HEK293 (cell line): ENCODE data around the gene GAA.
A peak's percentile ranks its signal among the peaks of the same experiment; 100 is the strongest.

Experiments used
- CTCF ChIA-PET: fragments of 350-600 bp; formaldehyde crosslinking; extraction: SDS; loops from one replicate; lab custom pipeline; 2021; ENCODE audit warnings: antibody characterized with exemption; lab: Yijun Ruan, JAX
- POLR2A ChIA-PET: fragments of 300-600 bp; formaldehyde crosslinking; extraction: SDS; loops from one replicate; lab custom pipeline; 2020; ENCODE audit warnings: antibody characterized with exemption, inconsistent platforms; lab: Yijun Ruan, JAX
- H3K27ac ChIP-seq: fragments of 200-500 bp; sonication (Bioruptor generic); 2 replicates; pipeline ENCODE4 v1.5.1; 2014; ENCODE audit warnings: low read depth, low read length, control low read depth, inconsistent platforms; ENCODE audit errors: extremely low read depth
- H3K36me3 ChIP-seq, 2 experiments: fragments of 200-500 bp in 1 of 2; sonication (Bioruptor generic) in 1 of 2; 1 replicate in 1 of 2; 2 replicates in 1 of 2; pipeline ENCODE4 v1.5.1; 2014 to 2017; ENCODE audit warnings: inconsistent platforms in 2 of 2, low read length in 2 of 2; ENCODE audit not compliant: control insufficient read depth in 2 of 2, insufficient read depth in 1 of 2
- H3K4me1 ChIP-seq: fragments of 200-500 bp; sonication (Bioruptor generic); 2 replicates; pipeline ENCODE4 v1.5.1; 2014; ENCODE audit warnings: mild to moderate bottlenecking, low read length, inconsistent platforms; ENCODE audit not compliant: control insufficient read depth, insufficient read depth
- H3K4me3 ChIP-seq: 2 replicates; pipeline ENCODE4 v1.5.1; 2011; ENCODE audit warnings: low read depth, mild to moderate bottlenecking, control low read depth, low read length, moderate library complexity
- H3K9me3 ChIP-seq: fragments of 200-500 bp; sonication (Bioruptor generic); 2 replicates; pipeline ENCODE4 v1.5.1; 2014; ENCODE audit warnings: low read depth, low read length, inconsistent platforms; ENCODE audit not compliant: control insufficient read depth, insufficient read depth
- BCL11A ChIP-seq: fragments of 450-650 bp; formaldehyde crosslinking; IDR thresholded peaks from 2 replicates; pipeline ENCODE4 v1.5.1; 2016; ENCODE audit warnings: low read depth, missing biosample characterization, missing genetic modification characterization
- EGR2 ChIP-seq: fragments of 450-650 bp; formaldehyde crosslinking; IDR thresholded peaks from 2 replicates; pipeline ENCODE4 v1.5.1; 2016; ENCODE audit warnings: low read depth, missing biosample characterization, missing genetic modification characterization
- HIC1 ChIP-seq: fragments of 450-650 bp; formaldehyde crosslinking; IDR thresholded peaks from 2 replicates; pipeline ENCODE4 v1.5.1; 2016; ENCODE audit warnings: missing biosample characterization, missing genetic modification characterization
- KLF7 ChIP-seq: fragments of 450-650 bp; formaldehyde crosslinking; IDR thresholded peaks from 2 replicates; pipeline ENCODE4 v1.5.1; 2016; ENCODE audit warnings: missing biosample characterization, missing genetic modification characterization, borderline replicate concordance
- MYNN ChIP-seq: fragments of 450-650 bp; formaldehyde crosslinking; IDR thresholded peaks from 2 replicates; pipeline ENCODE4 v1.5.1; 2016; ENCODE audit warnings: missing biosample characterization, missing genetic modification characterization, borderline replicate concordance
- WT1 ChIP-seq: fragments of 450-650 bp; formaldehyde crosslinking; IDR thresholded peaks from 2 replicates; pipeline ENCODE4 v1.5.1; 2016; ENCODE audit warnings: missing biosample characterization, missing genetic modification characterization
- YY1 ChIP-seq: fragments of 450-650 bp; formaldehyde crosslinking; IDR thresholded peaks from 2 replicates; pipeline ENCODE4 v1.5.1; 2018; ENCODE audit warnings: missing biosample characterization, missing genetic modification characterization
- ZBTB17 ChIP-seq: fragments of 450-650 bp; formaldehyde crosslinking; IDR thresholded peaks from 2 replicates; pipeline ENCODE4 v1.5.1; 2016; ENCODE audit warnings: missing biosample characterization, missing genetic modification characterization
- ZBTB48 ChIP-seq: fragments of 450-650 bp; formaldehyde crosslinking; IDR thresholded peaks from 2 replicates; pipeline ENCODE4 v1.5.1; 2016; ENCODE audit warnings: missing biosample characterization, missing genetic modification characterization
- ZEB2 ChIP-seq: fragments of 450-650 bp; formaldehyde crosslinking; IDR thresholded peaks from 2 replicates; pipeline ENCODE4 v1.5.1; 2016; ENCODE audit warnings: missing biosample characterization, missing genetic modification characterization
- ZFP69B ChIP-seq: fragments of 450-650 bp; formaldehyde crosslinking; IDR thresholded peaks from 2 replicates; pipeline ENCODE4 v1.5.1; 2016; ENCODE audit warnings: missing biosample characterization, missing genetic modification characterization
- ZNF239 ChIP-seq: fragments of 450-650 bp; formaldehyde crosslinking; IDR thresholded peaks from 2 replicates; pipeline ENCODE4 v1.5.1; 2016; ENCODE audit warnings: missing biosample characterization, missing genetic modification characterization
- ZNF510 ChIP-seq: fragments of 450-650 bp; formaldehyde crosslinking; IDR thresholded peaks from 2 replicates; pipeline ENCODE4 v1.5.1; 2018; ENCODE audit warnings: mild to moderate bottlenecking, missing genetic modification characterization, missing biosample characterization; ENCODE audit not compliant: insufficient replicate concordance
- ZNF529 ChIP-seq: fragments of 450-650 bp; formaldehyde crosslinking; IDR thresholded peaks from 2 replicates; pipeline ENCODE4 v1.5.1; 2017; ENCODE audit warnings: missing genetic modification characterization, missing biosample characterization; ENCODE audit not compliant: insufficient replicate concordance
- ZNF544 ChIP-seq: fragments of 450-650 bp; formaldehyde crosslinking; IDR thresholded peaks from 2 replicates; pipeline ENCODE4 v1.5.0; 2017; ENCODE audit warnings: missing biosample characterization, missing genetic modification characterization
- ZNF558 ChIP-seq: fragments of 450-650 bp; formaldehyde crosslinking; IDR thresholded peaks from 2 replicates; pipeline ENCODE4 v1.5.1; 2016; ENCODE audit warnings: missing biosample characterization, missing genetic modification characterization
- ZNF596 ChIP-seq: fragments of 450-650 bp; IDR thresholded peaks from 2 replicates; pipeline ENCODE4 v1.5.0; 2018; ENCODE audit warnings: missing biosample characterization, mild to moderate bottlenecking, missing genetic modification characterization, moderate library complexity
- ZNF600 ChIP-seq: fragments of 450-650 bp; formaldehyde crosslinking; IDR thresholded peaks from 2 replicates; pipeline ENCODE4 v1.5.1; 2016; ENCODE audit warnings: missing biosample characterization, missing genetic modification characterization
- ZNF626 ChIP-seq: fragments of 450-650 bp; sonication (Bioruptor Pico); formaldehyde crosslinking; IDR thresholded peaks from 2 replicates; pipeline ENCODE4 v1.5.1; 2018; ENCODE audit warnings: missing biosample characterization, missing genetic modification characterization, inconsistent platforms
- ZNF664 ChIP-seq: fragments of 450-650 bp; formaldehyde crosslinking; IDR thresholded peaks from 2 replicates; pipeline ENCODE4 v1.5.1; 2016; ENCODE audit warnings: missing biosample characterization, missing genetic modification characterization
- ZNF670 ChIP-seq: fragments of 450-650 bp; formaldehyde crosslinking; IDR thresholded peaks from 2 replicates; pipeline ENCODE4 v1.5.1; 2016; ENCODE audit warnings: missing biosample characterization, missing genetic modification characterization, low read depth
- ZNF692 ChIP-seq: fragments of 450-650 bp; formaldehyde crosslinking; IDR thresholded peaks from 2 replicates; pipeline ENCODE4 v1.5.1; 2016; ENCODE audit warnings: missing biosample characterization, missing genetic modification characterization
- TF ChIP-seq, protein P1 (sequence below): fragments of 450-650 bp; formaldehyde crosslinking; IDR thresholded peaks from 2 replicates; pipeline ENCODE4 v1.5.1; 2016; ENCODE audit warnings: missing biosample characterization, missing genetic modification characterization

GAA gene

GRCh38 chr17:80123791-80124190 lies 22.4 kb downstream of the GAA start:
- H3K36me3 ChIP-seq, result peaks cover 0 to 3% of the 10 kb centered on the region in 2 experiments; a peak in 1 of 3 replicates
- H3K4me3 ChIP-seq, result no peak overlapping the region
- CTCF ChIA-PET, result interaction anchor here (0.6 to 2.8 kb wide), 5 partner anchors 9 to 1194 kb away, joined by 3 to 14 read pairs (median 4); partner anchors contain the start of gene GAA
- H3K4me1 ChIP-seq, result no peaks in the 10 kb centered on the region
- H3K9me3 ChIP-seq, result no peaks in the 10 kb centered on the region
- no peak for TF ChIP-seq MYNN (tag by site-specific recombination)
- no peak for TF ChIP-seq EGR2 (tag by site-specific recombination)
- no peak for TF ChIP-seq ZEB2
- TF ChIP-seq, all 188 proteins: peak for 0
- POLR2A ChIA-PET, result interaction anchor here (0.6 to 1.3 kb wide), 3 partner anchors 8 to 22 kb away, joined by 4 to 10 read pairs (median 4); partner anchors contain the start of gene GAA
- H3K27ac ChIP-seq, result no peak overlapping the region

DNA sequence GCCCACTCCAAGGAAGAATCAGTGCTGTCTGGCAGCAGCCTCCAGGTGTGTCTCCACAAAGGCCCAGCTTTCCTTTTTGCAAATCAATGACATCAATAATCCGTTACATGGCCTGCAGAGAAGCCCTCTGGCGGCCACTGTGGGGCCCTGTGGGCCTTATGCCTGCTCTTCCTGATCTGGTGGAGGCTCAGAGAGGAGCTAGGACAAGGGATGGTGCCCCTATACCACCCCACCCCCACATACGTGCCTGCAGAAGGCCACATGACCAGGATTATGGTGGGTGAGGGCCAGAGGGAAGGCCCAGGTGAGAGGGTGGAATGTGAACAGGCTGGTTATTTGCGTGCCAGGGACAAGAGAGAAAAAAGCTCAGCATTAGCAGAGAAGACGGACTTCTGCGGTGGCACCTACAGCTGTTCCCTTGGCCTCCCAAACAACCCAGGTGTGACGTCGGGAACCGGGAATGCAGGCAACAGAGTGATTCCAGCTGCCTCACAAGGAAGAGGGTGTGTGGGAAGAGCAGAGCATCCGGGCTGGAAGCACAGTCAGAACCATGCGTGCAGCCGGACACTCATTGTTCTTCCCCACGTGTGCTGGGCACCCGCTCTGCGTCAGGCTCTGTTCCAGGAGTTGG lies 23.1 kb downstream of the GAA start:
- ChIA-PET CTCF (interaction anchor here (0.6 to 2.8 kb wide), 6 partner anchors 9 to 330 kb away, joined by 3 to 14 read pairs (median 4); partner anchors contain the start of gene GAA), POLR2A (interaction anchor here (0.5 to 1.3 kb wide), 5 partner anchors 8 to 114 kb away, joined by 3 to 10 read pairs (median 4); partner anchors contain the start of gene GAA)

GRCh38 chr17:80125656-80126448 lies 24.5 kb downstream of the GAA start:
- ChIA-PET POLR2A (no interaction called here), CTCF (interaction anchor here (2.8 kb wide), 1 partner anchor 24 kb away, joined by 14 read pairs; the partner anchor contains the start of gene GAA)
- Histone ChIP-seq H3K4me3 (no peak overlapping the region), H3K27ac (no peak overlapping the region), H3K36me3 (no peaks in the 10 kb centered on the region), H3K4me1 (no peaks in the 10 kb centered on the region), H3K9me3 (no peaks in the 10 kb centered on the region)
- TF ChIP-seq ZNF670 (no peak), WT1 (no peak), ZNF510 (no peak), ZBTB48 (tag by site-specific recombination) (no peak), ZNF664 (tag by site-specific recombination) (no peak), ZNF529 (tag by site-specific recombination) (no peak), BCL11A (tag by site-specific recombination) (no peak), HIC1 (tag by site-specific recombination) (no peak), ZNF626 (tag by site-specific recombination) (no peak), ZNF239 (no peak), ZNF692 (tag by site-specific recombination) (no peak), ZNF558 (no peak), YY1 (tag by site-specific recombination) (no peak), KLF7 (tag by site-specific recombination) (no peak), ZNF596 (no peak), ZFP69B (no peak)
- TF ChIP-seq, protein P1, sequence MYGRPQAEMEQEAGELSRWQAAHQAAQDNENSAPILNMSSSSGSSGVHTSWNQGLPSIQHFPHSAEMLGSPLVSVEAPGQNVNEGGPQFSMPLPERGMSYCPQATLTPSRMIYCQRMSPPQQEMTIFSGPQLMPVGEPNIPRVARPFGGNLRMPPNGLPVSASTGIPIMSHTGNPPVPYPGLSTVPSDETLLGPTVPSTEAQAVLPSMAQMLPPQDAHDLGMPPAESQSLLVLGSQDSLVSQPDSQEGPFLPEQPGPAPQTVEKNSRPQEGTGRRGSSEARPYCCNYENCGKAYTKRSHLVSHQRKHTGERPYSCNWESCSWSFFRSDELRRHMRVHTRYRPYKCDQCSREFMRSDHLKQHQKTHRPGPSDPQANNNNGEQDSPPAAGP (tag by site-specific recombination), result no peak

More for the DNA sequence above, 23.1 kb downstream of the GAA start:
- H3K27ac ChIP-seq, result no peak overlapping the region
- no peaks in the 10 kb centered on the region for H3K9me3 ChIP-seq
- H3K36me3 ChIP-seq, result no peaks in the 10 kb centered on the region
- no peak overlapping the region for H3K4me3 ChIP-seq
- TF ChIP-seq ZBTB17 (tag by site-specific recombination) (peak; percentile 82), ZNF600 (tag by site-specific recombination) (peak; percentile 71), ZNF544 (tag by site-specific recombination) (no peak)
- H3K4me1 ChIP-seq, result no peaks in the 10 kb centered on the region
